ENCODE data around the gene M6PR. TPM values are rescaled to one million over a fixed set of nuclear protein-coding genes. Genes with fewer than 3 reads are reported as not detected.

M6PR gene
- total and polyA plus RNA-seq, 2 of the 13 experiments (the other 11 are each of a cell fraction or from before 2014, with no cell fraction given), result 98.2 to 127 TPM

- H3K27ac ChIP-seq (ENCODE audit: extremely low read length, insufficient read depth, low read length), result no peak overlapping the region
- no peaks in the 10 kb centered on the region for H4K20me1 ChIP-seq (ENCODE audit: insufficient read depth, low read length)
- BruUV-seq (replicated peaks), result no TSS peak
- CTCF ChIA-PET (ENCODE audit: low intra/inter-chr PET ratio, low total read pairs), result no interaction called here
- no peak overlapping the region for H2AFZ ChIP-seq (ENCODE audit: low read length)
- in situ Hi-C loops (cut with HindIII; ENCODE audit: extremely low pct_ligation_motif_present, low pct_unique_long_range_greater_than_20kb), result no loop called here
- no peak for FAIRE-seq
- no peaks in the 10 kb centered on the region for H3K9me3 ChIP-seq (ENCODE audit: low read length)
- no peak for ATAC-seq
- no peak for DNase-seq (ENCODE audit: low spot score)
- no peak overlapping the region for H3K4me3 ChIP-seq (replicated peaks in 1 of 3; ENCODE audit: insufficient read depth in 1 of 3, low read depth in 2 of 3, low read length in 3 of 3)
- no peak overlapping the region for H3K9ac ChIP-seq (ENCODE audit: insufficient read depth, low read depth, low read length)
- WGBS (ENCODE audit: low lambda C conversion rate), result 89% methylated on average over 2 of the region's 2 CpGs
- no peak overlapping the region for H3K4me2 ChIP-seq (ENCODE audit: low read depth, low read length)
- no peaks in the 10 kb centered on the region for H3K79me2 ChIP-seq (ENCODE audit: insufficient read depth, low read length)
- POLR2A ChIA-PET, result interaction anchor here (1.2 kb wide), 1 partner anchor 11 kb away, joined by 3 read pairs; the partner anchor contains the start of gene M6PR
- H3K4me1 ChIP-seq (ENCODE audit: insufficient read depth, low read length), result peaks cover 8% of the 10 kb centered on the region
- no peaks in the 10 kb centered on the region for H3K27me3 ChIP-seq (ENCODE audit: control insufficient read depth in 1 of 2, insufficient read depth in 2 of 2, low read length in 2 of 2)
- intact Hi-C loops (cut with micrococcal nuclease; ENCODE audit: unreplicated experiment), result no loop called here
- no peaks in the 10 kb centered on the region for H3K36me3 ChIP-seq (replicated peaks in 1 of 2; ENCODE audit: control insufficient read depth in 1 of 2, insufficient read depth in 2 of 2, low read length in 2 of 2)
- TF ChIP-seq E2F5 (CRISPR knock-in tag; conservative IDR thresholded peaks at IDR 0.05) (no peak), CHD2 (IDR thresholded peaks at IDR 0.05; ENCODE audit: low read depth, low read length) (no peak), ZNF788 (CRISPR knock-in tag; IDR thresholded peaks at IDR 0.05; ENCODE audit: borderline replicate concordance) (no peak), ZNF770 (CRISPR knock-in tag; IDR thresholded peaks at IDR 0.05) (no peak), NFE2L2 (IDR thresholded peaks at IDR 0.05; ENCODE audit: low read length) (no peak), ZBTB44 (CRISPR knock-in tag; IDR thresholded peaks at IDR 0.05) (no peak), DMTF1 (CRISPR knock-in tag; IDR thresholded peaks at IDR 0.05) (no peak), HIC2 (CRISPR knock-in tag; IDR thresholded peaks at IDR 0.05; ENCODE audit: low read depth) (no peak), ATF2 (CRISPR knock-in tag; IDR thresholded peaks at IDR 0.05) (no peak), ZNF816 (CRISPR knock-in tag; IDR thresholded peaks at IDR 0.05; ENCODE audit: borderline replicate concordance) (no peak), BORCS8-MEF2B (CRISPR knock-in tag; IDR thresholded peaks at IDR 0.05) (no peak), ZNF652 (CRISPR knock-in tag; IDR thresholded peaks at IDR 0.05; ENCODE audit: borderline replicate concordance, low read depth) (no peak), FOXO1 (CRISPR knock-in tag; IDR thresholded peaks at IDR 0.05) (no peak), ZNF20 (CRISPR knock-in tag; IDR thresholded peaks at IDR 0.05) (no peak), SP140L (CRISPR knock-in tag; IDR thresholded peaks at IDR 0.05; ENCODE audit: borderline replicate concordance) (no peak)
Observed at GRCh38 chr12:8960176-8960575, 10.7 kb upstream of the M6PR start.

Measured in HepG2 (cell line).